Measurements from ENCODE around the gene CPA5.

The CPA5 gene

DNA sequence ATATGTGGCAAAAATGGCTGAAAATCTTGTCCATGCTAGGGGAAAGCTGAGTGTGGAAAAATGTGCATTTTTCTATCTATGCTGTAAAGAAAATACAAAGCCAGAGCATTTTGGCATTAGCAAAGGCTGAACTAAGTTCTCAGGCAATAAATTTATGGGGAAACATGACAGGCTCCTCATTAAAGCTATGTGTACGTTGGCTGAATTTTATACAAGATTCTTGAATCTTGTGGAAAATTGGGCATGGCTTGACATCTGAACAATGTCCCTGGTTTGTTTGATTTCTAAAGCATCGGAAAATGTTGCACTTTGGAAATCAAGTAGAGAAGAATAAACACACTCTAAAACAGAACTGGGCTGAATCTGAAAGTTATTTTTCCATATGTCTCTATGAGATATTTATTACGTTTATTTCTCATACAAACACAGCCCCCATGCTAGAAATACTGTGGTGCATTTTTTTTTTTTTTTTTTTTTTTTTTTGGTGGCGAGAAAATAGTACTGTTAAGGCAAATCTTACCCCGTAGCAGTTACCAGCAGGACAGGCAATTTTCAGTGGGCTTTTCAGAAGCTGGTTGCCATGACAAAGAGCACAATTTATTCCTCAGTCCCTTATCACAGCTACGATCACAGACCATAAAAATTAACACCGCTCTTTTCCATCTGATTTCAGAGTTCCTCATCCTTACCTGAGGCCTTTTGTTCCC is 52.6 kb downstream of the CPA5 start:
- no peak for DNase-seq (ENCODE audit: low read depth in 2 of 2)

DNA sequence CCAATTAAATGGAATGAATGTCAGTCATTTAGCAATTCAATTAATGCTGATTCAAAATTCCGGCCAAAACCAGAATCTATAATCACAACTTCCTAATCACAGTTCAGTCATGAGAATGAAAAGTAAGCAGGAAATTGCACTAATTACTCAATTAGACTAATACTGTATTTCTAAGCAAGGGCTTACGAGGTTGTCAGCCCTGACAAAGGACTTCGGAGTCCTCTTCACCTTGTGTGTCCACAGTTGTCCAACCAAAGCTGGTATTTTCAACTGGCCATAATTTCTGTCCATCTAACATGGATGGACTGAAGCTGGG is 53.1 kb downstream of the CPA5 start:
- DNase-seq (ENCODE audit: low read depth in 2 of 2): no peak

DNA sequence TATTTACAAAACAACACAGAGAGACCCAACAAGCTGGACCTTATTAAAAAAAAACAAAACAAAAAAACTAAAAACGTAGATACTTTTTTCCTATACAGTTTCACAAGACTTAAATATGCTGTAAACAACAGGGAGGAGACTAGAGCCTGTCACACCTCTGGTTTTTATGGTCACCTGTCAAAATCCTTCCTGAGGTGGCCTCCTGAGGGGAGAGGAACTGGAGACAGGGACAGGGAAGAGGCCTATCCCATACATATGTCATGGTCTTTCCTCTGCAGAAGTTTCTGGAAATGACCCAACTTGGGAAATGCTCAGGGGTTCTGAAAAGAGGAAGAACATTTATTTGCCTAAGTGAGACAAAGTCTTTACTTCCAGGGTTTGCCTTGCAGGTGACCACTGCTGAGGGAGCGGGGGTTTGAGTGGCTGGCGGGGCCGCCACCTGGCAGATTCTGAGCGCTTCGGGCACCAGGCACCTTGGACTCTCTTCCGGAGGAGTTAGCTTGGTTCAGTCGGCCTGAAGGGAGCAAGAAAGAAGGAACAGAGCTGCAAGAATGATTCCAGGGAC is 54.0 kb downstream of the CPA5 start:
- no peak for DNase-seq (ENCODE audit: low read depth in 2 of 2)

DNA sequence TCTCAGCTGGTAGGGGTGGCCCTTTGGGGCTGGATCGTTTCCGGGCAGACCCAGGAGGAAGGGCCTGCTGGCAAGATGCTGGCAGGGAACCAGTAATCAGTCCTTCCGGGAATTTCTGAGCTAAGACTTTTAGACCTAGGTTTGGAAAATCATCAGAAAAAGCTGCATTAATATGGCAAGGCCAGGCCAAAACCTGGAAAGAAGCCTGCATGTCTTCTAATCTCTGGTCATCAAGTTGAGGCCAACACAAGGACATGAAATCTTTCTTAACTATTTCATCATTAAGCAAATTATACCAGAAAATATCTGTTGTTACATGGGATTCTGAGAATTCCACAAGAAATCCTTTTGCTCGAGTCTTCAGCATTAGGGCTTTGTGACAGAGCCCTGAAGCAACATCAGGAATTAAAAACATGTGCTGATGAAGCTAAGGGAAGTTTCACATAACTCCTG is 55.5 kb downstream of the CPA5 start:
- no peak for DNase-seq (ENCODE audit: low read depth in 2 of 2)

DNA sequence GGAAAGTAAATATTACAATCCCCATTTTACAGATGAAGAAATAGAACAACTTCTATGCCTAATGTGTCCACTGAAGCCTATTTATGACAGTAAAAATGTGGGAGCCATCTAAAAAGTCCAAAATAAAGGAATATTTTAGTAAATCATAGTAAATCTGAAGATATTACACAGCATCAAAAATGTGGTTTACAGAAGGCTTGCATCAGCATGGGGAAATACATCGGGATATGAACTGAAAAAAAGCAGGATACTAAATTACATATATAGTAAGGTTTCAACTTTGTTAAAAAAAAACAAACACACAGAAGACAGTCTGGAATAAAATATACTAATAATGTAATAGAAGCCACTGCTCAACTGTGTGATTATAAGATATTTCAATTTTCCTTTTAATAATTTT is 56.5 kb downstream of the CPA5 start:
- DNase-seq (ENCODE audit: low read depth in 2 of 2): no peak

DNA sequence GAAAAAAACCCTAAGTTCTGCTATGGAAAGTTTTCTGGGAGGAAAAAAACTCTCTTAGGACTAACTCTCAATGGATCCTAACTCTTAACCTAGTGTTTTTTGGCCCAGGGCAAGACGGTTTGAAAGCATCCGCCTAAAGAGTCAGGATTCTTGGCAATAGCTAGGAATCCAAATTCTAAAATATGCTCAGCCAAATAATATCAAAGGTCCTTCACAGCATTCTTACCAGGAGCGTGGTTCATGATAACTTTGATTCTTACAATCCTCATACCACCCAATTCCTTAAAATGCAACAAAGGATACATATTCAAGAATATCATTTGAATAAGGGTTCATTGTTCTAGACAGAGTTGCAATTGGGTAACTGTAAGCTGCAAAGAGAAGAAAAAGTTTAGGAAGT is 57.0 kb downstream of the CPA5 start:
- DNase-seq (ENCODE audit: low read depth in 2 of 2): no peak

DNA sequence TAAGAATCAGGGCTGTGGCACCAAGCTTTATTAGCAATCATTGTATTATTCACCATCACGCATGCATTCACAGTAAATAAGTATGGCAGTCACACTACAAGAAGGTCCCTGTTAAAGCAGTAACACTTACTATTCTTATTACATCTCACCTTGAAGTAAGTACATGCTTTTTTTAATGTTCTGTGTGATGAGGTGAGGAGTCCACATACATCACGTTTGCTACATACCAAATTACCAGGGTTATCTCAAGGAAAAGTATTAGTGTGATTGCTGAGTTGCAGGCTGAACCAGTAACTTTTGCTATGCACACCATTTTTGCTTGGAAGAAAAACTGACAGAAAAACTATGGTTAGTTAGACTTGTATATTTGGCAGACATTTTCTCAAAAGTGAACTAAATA is 60.4 kb downstream of the CPA5 start:
- DNase-seq (ENCODE audit: low read depth in 2 of 2): no peak

DNA sequence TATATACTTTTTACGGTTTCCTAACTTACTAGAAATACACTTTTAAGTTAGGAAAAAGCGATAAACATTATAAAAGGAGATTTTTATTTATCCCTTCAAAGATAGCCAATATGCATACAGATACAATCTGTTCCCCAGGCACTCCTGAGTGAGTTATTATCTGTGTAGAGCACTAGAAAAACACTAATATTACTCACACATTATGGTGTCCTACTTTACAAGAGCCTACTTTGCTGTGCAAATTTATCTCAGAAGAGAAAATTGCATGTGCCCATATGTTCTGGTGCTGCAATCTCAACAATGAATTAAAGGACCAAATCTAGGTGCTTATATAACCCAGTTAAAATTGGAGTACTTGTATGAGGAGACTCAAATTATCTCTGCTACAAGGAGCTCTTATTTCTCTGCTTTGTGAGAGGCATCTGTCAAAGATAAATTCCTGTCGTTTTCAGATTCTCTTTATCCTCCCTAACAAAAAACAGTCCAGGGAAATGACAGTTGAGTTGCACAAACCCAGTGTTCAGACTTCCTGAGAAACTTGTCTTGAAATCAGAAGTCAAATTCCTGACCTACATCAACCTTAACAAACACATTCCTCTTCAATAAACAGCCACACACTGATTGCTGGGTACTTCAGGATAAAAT is 64.6 kb downstream of the CPA5 start:
- DNase-seq (ENCODE audit: low read depth in 2 of 2): no peak

DNA sequence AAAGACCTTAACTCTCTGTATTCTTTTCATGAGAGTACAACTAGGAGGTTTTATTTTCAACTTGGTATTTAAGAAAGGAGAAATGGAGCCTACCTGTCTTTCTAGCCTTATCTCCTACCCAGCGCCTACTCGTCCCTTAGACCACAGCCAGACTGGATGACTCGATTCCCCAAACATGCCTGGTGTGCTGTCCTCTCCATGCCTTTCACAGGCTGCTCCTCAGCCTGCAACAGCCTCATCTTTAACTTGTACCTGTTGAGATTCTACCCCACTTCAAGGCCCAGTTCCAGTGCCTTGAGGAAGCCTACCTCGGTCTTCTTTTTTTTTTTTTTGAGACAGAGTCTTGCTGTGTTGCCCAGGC is 65.1 kb downstream of the CPA5 start:
- DNase-seq (ENCODE audit: low read depth in 2 of 2): no peak

DNA sequence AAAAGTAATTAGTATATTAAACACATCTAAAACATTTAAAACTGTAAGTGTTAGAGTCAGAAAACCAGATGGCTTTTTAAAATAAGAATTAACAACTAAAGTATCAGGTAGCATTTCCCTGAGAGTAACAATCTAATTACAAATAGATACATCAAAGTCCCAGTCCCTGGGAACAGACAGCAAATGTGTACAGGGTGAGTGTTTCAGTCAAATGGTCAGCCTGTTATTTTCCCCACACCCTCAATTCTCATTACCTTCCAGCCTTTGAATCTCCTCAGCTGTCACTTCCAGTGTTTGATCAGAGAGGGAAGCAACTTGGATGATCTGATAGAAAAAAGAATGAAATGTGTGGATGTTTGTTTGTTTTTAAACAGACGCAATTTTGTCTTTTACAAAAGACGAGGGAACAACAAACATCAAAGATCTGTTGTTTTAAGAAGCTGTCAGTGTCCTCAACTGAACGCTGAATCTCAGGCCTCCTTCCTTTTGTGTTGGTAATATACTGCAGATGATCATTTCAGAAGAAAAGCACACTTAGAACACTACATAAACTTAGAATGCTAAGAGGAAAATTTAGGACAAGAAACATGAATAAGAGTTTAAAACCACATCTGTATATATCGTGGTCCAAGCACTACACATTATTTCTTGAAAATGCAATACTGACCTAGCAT is 66.4 kb downstream of the CPA5 start:
- DNase-seq (ENCODE audit: low read depth in 2 of 2): no peak

DNA sequence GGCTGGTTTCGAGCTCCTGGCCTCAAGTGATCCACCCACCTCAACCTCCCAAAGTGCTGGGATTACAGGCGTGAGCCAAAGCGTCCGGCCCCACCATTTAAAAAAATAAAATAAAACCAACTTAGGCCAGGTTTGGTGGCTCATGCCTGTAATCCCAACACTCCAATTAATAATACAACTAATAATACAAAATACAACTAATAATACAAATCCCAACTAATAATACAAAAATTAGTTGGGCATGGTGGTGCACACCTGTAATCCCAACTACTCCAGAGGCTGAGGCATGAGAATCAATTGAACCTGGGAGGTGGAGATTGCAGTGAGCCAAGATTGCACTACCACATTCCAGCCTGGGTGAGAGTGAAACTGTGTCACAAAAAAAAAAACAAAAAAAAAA is 68.6 kb downstream of the CPA5 start:
- no peak for DNase-seq (ENCODE audit: low read depth in 2 of 2)

DNA sequence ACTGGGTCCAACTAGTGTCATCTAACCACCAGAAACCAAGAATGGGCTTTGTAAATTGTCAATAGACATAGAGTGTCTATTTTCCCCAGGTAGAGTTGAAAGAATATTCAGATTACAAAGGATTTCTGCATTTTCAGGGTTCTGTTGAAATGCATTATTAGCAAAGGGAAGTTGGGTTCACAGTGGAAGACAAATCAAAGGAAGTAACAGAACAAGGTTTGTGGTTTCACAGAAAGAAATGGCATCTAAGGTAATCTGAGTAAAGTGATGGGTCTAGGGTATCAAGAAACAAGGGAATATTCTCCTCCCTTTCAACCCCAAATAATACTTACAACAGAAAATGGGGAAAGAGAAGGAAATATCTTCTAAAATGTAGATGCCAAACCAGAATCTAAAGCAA is 70.4 kb downstream of the CPA5 start:
- no peak for DNase-seq (ENCODE audit: low read depth in 2 of 2)

DNA sequence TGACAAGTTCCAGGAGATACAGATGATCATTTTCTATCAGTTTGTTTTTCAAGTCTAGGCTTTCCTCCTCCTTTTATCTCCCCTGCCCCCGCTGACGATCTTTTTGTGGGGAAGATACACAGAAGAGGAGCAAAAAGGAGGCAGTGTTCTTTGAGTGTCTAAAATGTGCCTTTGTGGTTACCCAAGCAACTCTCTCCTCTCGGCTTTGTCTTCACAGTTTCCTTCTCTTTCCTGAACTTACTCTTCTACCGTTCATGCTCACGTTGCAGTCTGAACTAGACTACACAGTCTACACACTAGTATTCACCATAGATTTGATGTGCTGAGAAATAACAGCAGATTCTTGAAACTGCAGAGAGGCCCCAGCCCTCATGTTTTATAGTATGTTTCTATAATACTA is 72.6 kb downstream of the CPA5 start:
- no peak for DNase-seq (ENCODE audit: low read depth in 2 of 2)

DNA sequence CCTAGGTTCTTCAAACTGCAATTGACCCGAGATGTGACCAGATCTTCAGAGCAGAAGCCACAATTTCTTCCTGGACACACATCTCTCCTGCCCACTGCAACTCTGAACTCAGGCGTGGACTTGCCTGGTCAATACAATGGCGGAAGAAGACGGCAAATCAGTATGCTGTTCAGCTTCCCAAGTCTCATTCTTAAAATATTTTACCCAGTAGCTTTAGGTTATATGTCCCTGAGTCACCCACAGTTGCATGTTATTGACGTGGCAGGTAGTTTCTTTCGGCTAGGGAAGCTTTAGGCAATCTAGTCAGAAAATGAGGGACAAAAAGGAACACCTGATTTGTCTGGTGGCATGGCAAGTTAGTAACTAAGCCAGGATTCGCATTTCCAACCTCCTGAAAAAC is 73.7 kb downstream of the CPA5 start:
- no peak for DNase-seq (ENCODE audit: low read depth in 2 of 2)
